CD14-positive monocyte (primary cell): Measurements from ENCODE around the gene CDK5. TPM values are rescaled to one million over a fixed set of nuclear protein-coding genes. Genes with fewer than 3 reads are reported as not detected.

Experiments
- DNase-seq, 3 donors: peaks; one replicate each; pipeline ENCODE4 v3.0.0-alpha.2; 2011 to 2022
- H2AFZ ChIP-seq: 2 replicates; pipeline ENCODE4 v1.6.0; 2012; ENCODE audit warnings: mild to moderate bottlenecking, low read depth, low read length, inconsistent platforms; ENCODE audit not compliant: insufficient read depth, poor library complexity, severe bottlenecking
- H3K27ac ChIP-seq, 2 donors: 1 replicate in 1 of 2; 2 replicates in 1 of 2; pipeline ENCODE4 v1.5.1; 2012 to 2013; ENCODE audit warnings: low read length in 2 of 2, control low read depth in 1 of 2, inconsistent platforms in 1 of 2, low read depth in 1 of 2, mild to moderate bottlenecking in 1 of 2
- H3K27me3 ChIP-seq, 2 donors: one replicate each; pipeline versions ENCODE4 v1.6.0 to v1.6.1; 2011 to 2013; ENCODE audit warnings: low read length in 2 of 2; ENCODE audit not compliant: control insufficient read depth in 2 of 2, insufficient read depth in 2 of 2
- H3K36me3 ChIP-seq, 2 donors: replicated peaks in 1 of 2; 1 replicate in 1 of 2; 2 replicates in 1 of 2; pipeline versions ENCODE4 v1.5.1 to v1.6.1; 2012 to 2013; ENCODE audit warnings: low read length in 2 of 2, control low read depth in 1 of 2, inconsistent platforms in 1 of 2, mild to moderate bottlenecking in 1 of 2; ENCODE audit not compliant: insufficient read depth in 2 of 2, control insufficient read depth in 1 of 2
- H3K4me1 ChIP-seq, 2 donors: 1 replicate in 1 of 2; 2 replicates in 1 of 2; pipeline versions ENCODE4 v1.5.1 to v1.6.1; 2012 to 2013; ENCODE audit warnings: low read length in 2 of 2, control low read depth in 1 of 2, inconsistent platforms in 1 of 2, mild to moderate bottlenecking in 1 of 2, moderate library complexity in 1 of 2; ENCODE audit not compliant: insufficient read depth in 2 of 2, control insufficient read depth in 1 of 2
- H3K4me2 ChIP-seq: replicated peaks from 2 replicates; pipeline ENCODE3; 2012; ENCODE audit warnings: low read length, moderate library complexity, mild to moderate bottlenecking; ENCODE audit not compliant: poor library complexity, severe bottlenecking; ENCODE audit errors: extremely low read depth
- H3K4me3 ChIP-seq, 3 experiments: fragments of 200-600 bp in 1 of 3; sonication (generic) in 1 of 3; replicated peaks in 1 of 3; 1 replicate in 2 of 3; 2 replicates in 1 of 3; pipeline ENCODE4 v1.5.1; 2011 to 2013; ENCODE audit warnings: low read length in 3 of 3, mild to moderate bottlenecking in 3 of 3, control low read depth in 2 of 3, low read depth in 2 of 3, inconsistent platforms in 1 of 3, moderate library complexity in 1 of 3
- H3K79me2 ChIP-seq: 2 replicates; pipeline ENCODE4 v1.6.0; 2012; ENCODE audit warnings: mild to moderate bottlenecking, control low read depth, inconsistent platforms, low read length, moderate library complexity; ENCODE audit not compliant: insufficient read depth
- H3K9ac ChIP-seq: 2 replicates; pipeline ENCODE4 v1.6.0; 2017; ENCODE audit warnings: low read length, mild to moderate bottlenecking; ENCODE audit not compliant: insufficient read depth, poor library complexity, severe bottlenecking
- H3K9me3 ChIP-seq, 2 donors: replicated peaks in 1 of 2; 1 replicate in 1 of 2; 2 replicates in 1 of 2; pipeline versions ENCODE4 v1.5.1 to v1.6.1; 2012 to 2013; ENCODE audit warnings: low read length in 2 of 2, control low read depth in 1 of 2; ENCODE audit not compliant: control insufficient read depth in 1 of 2, insufficient read depth in 1 of 2
- H4K20me1 ChIP-seq: 2 replicates; pipeline ENCODE4 v1.6.0; 2012; ENCODE audit warnings: mild to moderate bottlenecking, low read length, control low read depth, moderate library complexity; ENCODE audit not compliant: insufficient read depth
- H3K27ac Mint-ChIP-seq, 7 donors: one replicate each; pipeline ENCODE4 v1.8.0; 2020; ENCODE audit warnings: mild to moderate bottlenecking in 7 of 7, mixed read lengths in 7 of 7, moderate library complexity in 6 of 7, inconsistent platforms in 2 of 7
- H3K27me3 Mint-ChIP-seq, 3 donors: one replicate each; pipeline ENCODE4 v1.8.0; 2021 to 2022; ENCODE audit warnings: low read depth in 3 of 3, mild to moderate bottlenecking in 3 of 3, mixed read lengths in 3 of 3, moderate library complexity in 3 of 3, inconsistent platforms in 1 of 3
- H3K36me3 Mint-ChIP-seq, 2 donors: one replicate each; pipeline ENCODE4 v1.8.0; 2020; ENCODE audit warnings: mixed read lengths in 2 of 2, inconsistent platforms in 1 of 2, mild to moderate bottlenecking in 1 of 2
- H3K4me1 Mint-ChIP-seq: one replicate; pipeline ENCODE4 v1.8.0; 2020; ENCODE audit warnings: mild to moderate bottlenecking, mixed read lengths
- H3K4me3 Mint-ChIP-seq, 2 donors: one replicate each; pipeline ENCODE4 v1.8.0; 2020; ENCODE audit warnings: mild to moderate bottlenecking in 2 of 2, mixed read lengths in 2 of 2, moderate library complexity in 1 of 2
- H3K9me3 Mint-ChIP-seq, 7 donors: one replicate each; pipeline ENCODE4 v1.8.0; 2020 to 2022; ENCODE audit warnings: mixed read lengths in 7 of 7, mild to moderate bottlenecking in 6 of 7, moderate library complexity in 6 of 7, inconsistent platforms in 2 of 7
- WGBS: methylation state at CpG from one replicate; pipeline ENCODE4 v1.1.5; 2013; ENCODE audit warnings: missing lambda C conversion rate; ENCODE audit not compliant: insufficient coverage; 5-methylcytosine and 5-hydroxymethylcytosine counted together
- intact Hi-C, 2 donors: fragments of 100-400 bp; cut with micrococcal nuclease; formaldehyde crosslinking; loops; one replicate each; pipeline versions ENCODE4 v1.15.0 to v1.15.1; 2023
- polyA plus RNA-seq, 3 donors: library from polyadenylated mRNA; depleted of rRNA in 1 of 3; unstranded in 2 of 3; stranded (reverse) in 1 of 3; fragments of 300-500 nt in 2 of 3; fragments of >200 nt in 1 of 3; fragmentation: Illumina TruSeq in 2 of 3; gene quantifications; 1 replicate in 2 of 3; 2 replicates in 1 of 3; pipeline ENCODE4 v1.2.3, GENCODE V29; 2012 to 2021
- TF ChIP-seq, protein P1 (sequence below): fragments of 200-600 bp; IDR thresholded peaks from one replicate; pipeline ENCODE4 v1.8.0; 2022; ENCODE audit warnings: antibody characterized with exemption, mild to moderate bottlenecking

CDK5 gene
- polyA plus RNA-seq, 3 donors = 14.9 to 31.2 (median 24.9) TPM

DNA sequence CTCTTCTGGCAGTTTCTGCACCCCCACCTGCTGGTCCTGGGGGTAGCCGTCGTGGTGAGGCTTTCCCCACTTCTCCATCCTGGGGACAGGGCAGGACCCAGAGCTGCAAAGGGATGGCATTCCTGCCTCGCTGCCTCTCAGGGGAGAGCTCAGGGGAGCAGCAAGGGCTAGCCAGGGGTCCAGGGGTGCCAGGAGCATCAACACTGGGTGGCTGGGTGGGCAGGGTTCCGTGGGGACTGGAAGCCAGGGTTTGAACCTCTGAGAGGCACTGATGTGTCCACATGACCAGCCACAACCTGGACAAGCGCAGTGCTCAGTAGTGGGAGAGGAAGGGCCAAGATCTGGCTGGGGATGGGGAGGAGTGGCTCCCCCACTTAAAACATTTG is 23.8 kb downstream of the CDK5 start:
- Histone ChIP-seq H3K79me2 (peaks cover 1% of the 10 kb centered on the region), H3K4me2 (no peak overlapping the region), H3K4me3 (no peak overlapping the region), H2AFZ (no peak overlapping the region), H3K9me3 (no peaks in the 10 kb centered on the region), H3K9ac (no peak overlapping the region), H3K27me3 (no peaks in the 10 kb centered on the region), H3K4me1 (peaks cover 5 to 9% of the 10 kb centered on the region in 2 donors), H3K36me3 (peaks cover 31 to 34% of the 10 kb centered on the region in 2 donors), H3K27ac (no peak overlapping the region), H4K20me1 (no peaks in the 10 kb centered on the region)
- Mint-ChIP-seq H3K9me3 (peaks cover 0 to 1% (median 0%) of the 10 kb centered on the region in 7 donors), H3K36me3 (peaks cover 34 to 39% of the 10 kb centered on the region in 2 donors), H3K4me3 (no peak overlapping the region), H3K27me3 (no peaks in the 10 kb centered on the region), H3K27ac (no peak overlapping the region), H3K4me1 (peaks cover 14% of the 10 kb centered on the region)
- 88% methylated on average over 3 of the region's 5 CpGs for WGBS
- TF ChIP-seq, protein P1, sequence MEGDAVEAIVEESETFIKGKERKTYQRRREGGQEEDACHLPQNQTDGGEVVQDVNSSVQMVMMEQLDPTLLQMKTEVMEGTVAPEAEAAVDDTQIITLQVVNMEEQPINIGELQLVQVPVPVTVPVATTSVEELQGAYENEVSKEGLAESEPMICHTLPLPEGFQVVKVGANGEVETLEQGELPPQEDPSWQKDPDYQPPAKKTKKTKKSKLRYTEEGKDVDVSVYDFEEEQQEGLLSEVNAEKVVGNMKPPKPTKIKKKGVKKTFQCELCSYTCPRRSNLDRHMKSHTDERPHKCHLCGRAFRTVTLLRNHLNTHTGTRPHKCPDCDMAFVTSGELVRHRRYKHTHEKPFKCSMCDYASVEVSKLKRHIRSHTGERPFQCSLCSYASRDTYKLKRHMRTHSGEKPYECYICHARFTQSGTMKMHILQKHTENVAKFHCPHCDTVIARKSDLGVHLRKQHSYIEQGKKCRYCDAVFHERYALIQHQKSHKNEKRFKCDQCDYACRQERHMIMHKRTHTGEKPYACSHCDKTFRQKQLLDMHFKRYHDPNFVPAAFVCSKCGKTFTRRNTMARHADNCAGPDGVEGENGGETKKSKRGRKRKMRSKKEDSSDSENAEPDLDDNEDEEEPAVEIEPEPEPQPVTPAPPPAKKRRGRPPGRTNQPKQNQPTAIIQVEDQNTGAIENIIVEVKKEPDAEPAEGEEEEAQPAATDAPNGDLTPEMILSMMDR = no peak
- DNase-seq = no peak
- intact Hi-C loops = loop anchor here in 1 of 2 donors (10.0 kb wide), 1 partner anchor 61 kb away; no protein-coding TSS in a partner anchor

DNA sequence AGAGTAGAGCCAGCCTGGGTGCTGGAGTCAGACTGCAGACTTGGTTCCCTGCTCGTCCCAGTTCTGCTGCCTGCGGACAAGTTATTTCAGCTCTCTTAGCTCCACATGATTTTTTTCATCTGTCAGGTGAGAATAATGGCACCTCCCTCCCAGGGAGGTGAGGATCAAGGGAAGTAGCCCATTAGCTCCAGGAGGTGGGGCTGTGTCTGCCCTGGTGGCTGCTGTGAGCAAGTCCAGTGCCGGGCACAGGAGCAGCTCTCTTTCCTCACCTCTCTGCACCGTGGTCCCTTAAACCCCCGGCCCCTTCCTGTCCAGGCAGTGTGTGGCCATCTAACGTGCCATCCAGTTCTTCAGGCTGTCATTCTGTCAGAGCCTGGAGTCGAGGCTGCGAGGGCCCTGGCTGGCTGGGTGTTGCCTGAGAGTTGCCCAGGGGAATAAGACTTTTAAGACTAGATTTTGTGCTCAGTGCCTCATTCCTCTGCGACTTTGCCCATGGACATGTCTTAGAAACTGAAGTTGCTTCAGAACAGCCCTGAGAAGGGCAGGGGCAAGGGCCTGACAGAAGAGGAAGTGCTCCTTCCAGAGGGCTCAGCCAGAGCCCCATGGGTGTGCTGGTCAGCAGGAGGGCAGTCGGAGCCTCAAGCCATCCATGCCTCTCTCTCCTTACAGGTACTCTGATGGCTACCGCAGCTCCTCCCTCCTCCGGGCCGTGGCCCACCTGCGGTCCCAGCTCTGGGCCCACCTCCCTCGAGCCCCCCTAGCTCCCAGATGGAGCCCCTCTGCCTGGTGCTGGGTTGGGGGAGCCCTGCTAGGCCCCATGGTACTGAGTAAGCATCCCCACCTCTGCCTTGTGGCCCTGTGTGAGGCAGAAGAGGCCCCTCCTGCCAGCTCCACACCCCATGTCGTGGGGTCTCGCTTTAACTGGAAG is 24.5 kb downstream of the CDK5 start:
- Mint-ChIP-seq H3K27me3 (no peaks in the 10 kb centered on the region), H3K36me3 (peaks cover 34 to 39% of the 10 kb centered on the region in 2 donors), H3K4me3 (no peak overlapping the region), H3K4me1 (peaks cover 13% of the 10 kb centered on the region), H3K27ac (peak overlapping the region in 2 of 7 donors; percentile 19 to 68), H3K9me3 (peaks cover 0 to 1% (median 0%) of the 10 kb centered on the region in 7 donors)
- no peak for DNase-seq
- Histone ChIP-seq H3K4me3 (no peak overlapping the region), H3K9me3 (no peaks in the 10 kb centered on the region), H3K4me1 (peaks cover 7 to 10% of the 10 kb centered on the region in 2 donors), H3K27me3 (no peaks in the 10 kb centered on the region), H2AFZ (no peak overlapping the region), H3K4me2 (no peak overlapping the region), H3K79me2 (peaks cover 4% of the 10 kb centered on the region), H3K9ac (no peak overlapping the region), H3K36me3 (peaks cover 31 to 34% of the 10 kb centered on the region in 2 donors), H4K20me1 (no peaks in the 10 kb centered on the region), H3K27ac (peak overlapping the region in 1 of 2 donors; percentile 17)
- WGBS = 95% methylated on average over 16 of the region's 17 CpGs
- intact Hi-C loops = loop anchor here in 1 of 2 donors (10.0 kb wide), 1 partner anchor 62 kb away; no protein-coding TSS in a partner anchor
- TF ChIP-seq, protein P1 = no peak
